OCI-LY7 (cell line): ENCODE results near the gene CUL4A.

ENCODE experiments used
- EZH2phosphoT487 ChIP-seq: fragments of 200-600 bp; sonication (generic); IDR thresholded peaks from 2 replicates; pipeline ENCODE4 v1.6.1; 2018; ENCODE audit warnings: low read depth, borderline replicate concordance, mild to moderate bottlenecking, mixed run types, antibody characterized with exemption, low read length, moderate library complexity, mixed read lengths
- TF ChIP-seq, protein P1 (sequence below): fragments of 200-600 bp; sonication (generic); conservative IDR thresholded peaks from 2 replicates; pipeline ENCODE4 v1.5.1; 2014; ENCODE audit warnings: mild to moderate bottlenecking, antibody characterized with exemption, low read length, moderate library complexity, mixed read lengths

GRCh38 chr13:113258321-113259054 lies 49.1 kb downstream of the CUL4A start:
- TF ChIP-seq, protein P1, sequence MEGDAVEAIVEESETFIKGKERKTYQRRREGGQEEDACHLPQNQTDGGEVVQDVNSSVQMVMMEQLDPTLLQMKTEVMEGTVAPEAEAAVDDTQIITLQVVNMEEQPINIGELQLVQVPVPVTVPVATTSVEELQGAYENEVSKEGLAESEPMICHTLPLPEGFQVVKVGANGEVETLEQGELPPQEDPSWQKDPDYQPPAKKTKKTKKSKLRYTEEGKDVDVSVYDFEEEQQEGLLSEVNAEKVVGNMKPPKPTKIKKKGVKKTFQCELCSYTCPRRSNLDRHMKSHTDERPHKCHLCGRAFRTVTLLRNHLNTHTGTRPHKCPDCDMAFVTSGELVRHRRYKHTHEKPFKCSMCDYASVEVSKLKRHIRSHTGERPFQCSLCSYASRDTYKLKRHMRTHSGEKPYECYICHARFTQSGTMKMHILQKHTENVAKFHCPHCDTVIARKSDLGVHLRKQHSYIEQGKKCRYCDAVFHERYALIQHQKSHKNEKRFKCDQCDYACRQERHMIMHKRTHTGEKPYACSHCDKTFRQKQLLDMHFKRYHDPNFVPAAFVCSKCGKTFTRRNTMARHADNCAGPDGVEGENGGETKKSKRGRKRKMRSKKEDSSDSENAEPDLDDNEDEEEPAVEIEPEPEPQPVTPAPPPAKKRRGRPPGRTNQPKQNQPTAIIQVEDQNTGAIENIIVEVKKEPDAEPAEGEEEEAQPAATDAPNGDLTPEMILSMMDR = no peak
- TF ChIP-seq EZH2phosphoT487 = no peak
